HepG2 (cell line): Measurements from ENCODE around the gene RHOT2. TPM values are rescaled to one million over a fixed set of nuclear protein-coding genes. Genes with fewer than 3 reads are reported as not detected.
A peak's percentile ranks its signal among the peaks of the same experiment; 100 is the strongest.

Experiments used
- ATAC-seq: fragments of 200-7000 bp; cut with Tn5 transposase; 3 replicates; pipeline ENCODE4 v1.9.1; 2020; ENCODE audit warnings: mild to moderate bottlenecking, moderate library complexity
- BruUV-seq: library from RNA; stranded (reverse); fragments of 400-500 nt; replicated peaks from 2 replicates; lab custom pipeline; 2021; lab: Mats Ljungman, UMichigan
- CTCF ChIA-PET: fragments of 300-600 bp; formaldehyde crosslinking; extraction: SDS; loops from one replicate; lab custom pipeline; 2021; ENCODE audit warnings: low total read pairs, inconsistent platforms, low intra/inter-chr PET ratio; lab: Yijun Ruan, JAX
- POLR2A ChIA-PET: fragments of 350-600 bp; sonication (Branson Sonifier 250); formaldehyde crosslinking; loops from one replicate; lab custom pipeline; 2020; ENCODE audit warnings: antibody characterized with exemption, inconsistent platforms; lab: Yijun Ruan, JAX
- DNase-seq: peaks from one replicate; pipeline ENCODE4 v3.0.0-alpha.2; 2015; ENCODE audit warnings: low spot score
- FAIRE-seq: peaks from 3 replicates; lab custom pipeline; 2011; peaks lifted over from hg19 to GRCh38; lab: Jason Lieb, UNC
- H2AFZ ChIP-seq: one replicate; pipeline ENCODE4 v1.6.1; 2011; ENCODE audit warnings: low read length, inconsistent platforms
- H3K27ac ChIP-seq: fragments of 300-600 bp; 3 replicates; pipeline ENCODE4 v1.8.0; 2011; ENCODE audit warnings: mixed run types, mild to moderate bottlenecking, mixed read lengths, low read length, inconsistent platforms; ENCODE audit not compliant: insufficient read depth; ENCODE audit errors: extremely low read length
- H3K27me3 ChIP-seq, 2 experiments: fragments of 200-600 bp in 1 of 2; 2 replicates in 1 of 2; 3 replicates in 1 of 2; pipeline versions ENCODE4 v1.6.0 to v1.8.0; 2011; ENCODE audit warnings: low read length in 2 of 2, mild to moderate bottlenecking in 2 of 2, moderate library complexity in 2 of 2, inconsistent platforms in 1 of 2; ENCODE audit not compliant: insufficient read depth in 2 of 2, control insufficient read depth in 1 of 2
- H3K36me3 ChIP-seq, 2 experiments: fragments of 200-600 bp in 1 of 2; replicated peaks in 1 of 2; 2 replicates in 1 of 2; 3 replicates in 1 of 2; pipeline versions ENCODE4 v1.5.1 to v1.8.0; 2011; ENCODE audit warnings: low read length in 2 of 2, inconsistent platforms in 1 of 2; ENCODE audit not compliant: insufficient read depth in 2 of 2, control insufficient read depth in 1 of 2
- H3K4me1 ChIP-seq: 2 replicates; pipeline ENCODE4 v1.5.1; 2012; ENCODE audit warnings: low read length, inconsistent platforms; ENCODE audit not compliant: insufficient read depth
- H3K4me2 ChIP-seq: 2 replicates; pipeline ENCODE4 v1.6.0; 2011; ENCODE audit warnings: low read depth, low read length, inconsistent platforms
- H3K4me3 ChIP-seq, 3 experiments: fragments of 200-600 bp in 1 of 3; sonication (generic), shearing (Covaris generic) in 1 of 3; replicated peaks in 1 of 3; 2 replicates each; pipeline ENCODE4 v1.5.1; 2011 to 2016; ENCODE audit warnings: low read length in 3 of 3, inconsistent platforms in 2 of 3, low read depth in 2 of 3, mild to moderate bottlenecking in 2 of 3, control low read depth in 1 of 3, mixed read lengths in 1 of 3; ENCODE audit not compliant: insufficient read depth in 1 of 3
- H3K79me2 ChIP-seq: one replicate; pipeline ENCODE4 v1.6.1; 2011; ENCODE audit warnings: low read length, inconsistent platforms; ENCODE audit not compliant: insufficient read depth
- H3K9ac ChIP-seq: 2 replicates; pipeline ENCODE4 v1.6.0; 2011; ENCODE audit warnings: mild to moderate bottlenecking, low read depth, low read length, inconsistent platforms; ENCODE audit not compliant: insufficient read depth
- H3K9me3 ChIP-seq: 2 replicates; pipeline ENCODE4 v1.5.1; 2012; ENCODE audit warnings: mild to moderate bottlenecking, low read length
- H4K20me1 ChIP-seq: 2 replicates; pipeline ENCODE4 v1.6.0; 2011; ENCODE audit warnings: inconsistent platforms, mild to moderate bottlenecking, low read length, moderate library complexity; ENCODE audit not compliant: insufficient read depth
- AGO2 ChIP-seq: fragments of 200-400 bp; formaldehyde crosslinking; optimal IDR thresholded peaks from 2 replicates; pipeline ENCODE3; 2017; ENCODE audit warnings: mild to moderate bottlenecking, low read depth, low read length, moderate library complexity
- POLR2A ChIP-seq, 2 experiments: IDR thresholded peaks; 2 replicates each; pipeline ENCODE4 v1.6.1; 2011; ENCODE audit warnings: low read depth in 2 of 2, low read length in 2 of 2, mild to moderate bottlenecking in 1 of 2, moderate library complexity in 1 of 2; ENCODE audit not compliant: insufficient read depth in 1 of 2
- RBFOX2 ChIP-seq: fragments of 200-400 bp; formaldehyde crosslinking; IDR thresholded peaks from 2 replicates; pipeline ENCODE4 v1.6.1; 2017; ENCODE audit warnings: low read depth, mild to moderate bottlenecking, low read length
- RFX1 ChIP-seq: fragments of 450-650 bp; IDR thresholded peaks from 2 replicates; pipeline ENCODE4 v1.6.1; 2017
- SMAD1 ChIP-seq: sonication (generic); formaldehyde crosslinking; IDR thresholded peaks from 2 replicates; pipeline ENCODE4 v1.4.0; 2020; ENCODE audit warnings: missing genetic modification reagents, low read depth, mild to moderate bottlenecking, borderline replicate concordance
- TAF1 ChIP-seq: sonication (generic); formaldehyde crosslinking; IDR thresholded peaks from 2 replicates; pipeline ENCODE4 v1.4.0; 2020; ENCODE audit warnings: missing genetic modification reagents
- ZC3H13 ChIP-seq: sonication (generic); formaldehyde crosslinking; IDR thresholded peaks from 2 replicates; pipeline ENCODE4 v1.8.1; 2023; ENCODE audit warnings: mild to moderate bottlenecking, missing genetic modification reagents, moderate library complexity
- ZNF33A ChIP-seq: sonication (generic); formaldehyde crosslinking; IDR thresholded peaks from 2 replicates; pipeline ENCODE4 v1.5.1; 2020; ENCODE audit warnings: missing genetic modification reagents, mild to moderate bottlenecking, moderate library complexity, borderline replicate concordance
- ZNF577 ChIP-seq: sonication (generic); formaldehyde crosslinking; IDR thresholded peaks from 2 replicates; pipeline ENCODE4 v1.4.0; 2020; ENCODE audit warnings: mild to moderate bottlenecking, low read depth, missing genetic modification reagents, borderline replicate concordance
- WGBS: methylation state at CpG from one replicate; pipeline ENCODE4 v1.1.6; 2017; ENCODE audit warnings: low lambda C conversion rate; 5-methylcytosine and 5-hydroxymethylcytosine counted together
- in situ Hi-C: cut with HindIII; loops from 2 replicates; pipeline ENCODE4 v1.10.0; 2017; ENCODE audit warnings: low pct_unique_long_range_greater_than_20kb; ENCODE audit not compliant: extremely low pct_ligation_motif_present
- intact Hi-C: fragments of 100-400 bp; cut with micrococcal nuclease; formaldehyde crosslinking; loops from one replicate; pipeline ENCODE4 v1.10.0; 2022; ENCODE audit not compliant: unreplicated experiment
- polyA plus RNA-seq, 8 experiments: library from polyadenylated mRNA; depleted of rRNA in 3 of 8; stranded (reverse) in 7 of 8; unstranded in 1 of 8; fragments of >200 nt; fragmentation: Illumina TruSeq in 4 of 8; extraction: Trizol in 4 of 8; gene quantifications; 2 replicates each; pipeline versions ENCODE4 v1.2.1 to v1.2.3, GENCODE V29; 2011 to 2016; ENCODE audit warnings: low read depth in 4 of 8, missing spikeins in 1 of 8, mixed read lengths in 1 of 8; ENCODE audit not compliant: insufficient read depth in 1 of 8
- total RNA-seq, 5 experiments: library from RNA; depleted of rRNA; stranded (reverse); fragments of >200 nt; fragmentation: Illumina TruSeq; extraction: Trizol; gene quantifications; 2 replicates each; pipeline ENCODE4 v1.2.3, GENCODE V29; 2016; ENCODE audit warnings: low read depth in 1 of 5
- TF ChIP-seq, protein P1 (sequence below): sonication (generic); formaldehyde crosslinking; IDR thresholded peaks from 2 replicates; pipeline ENCODE4 v1.5.0; 2020; ENCODE audit warnings: mild to moderate bottlenecking, missing genetic modification reagents, borderline replicate concordance
- TF ChIP-seq, protein P2 (sequence below): sonication (generic); formaldehyde crosslinking; IDR thresholded peaks from 2 replicates; pipeline ENCODE4 v1.9.0; 2022; ENCODE audit warnings: missing genetic modification reagents, mild to moderate bottlenecking, borderline replicate concordance

RHOT2 gene
- total and polyA plus RNA-seq, 2 of the 13 experiments (the other 11 are each of a cell fraction or from before 2014, with no cell fraction given): 63.6 to 76.9 TPM

DNA sequence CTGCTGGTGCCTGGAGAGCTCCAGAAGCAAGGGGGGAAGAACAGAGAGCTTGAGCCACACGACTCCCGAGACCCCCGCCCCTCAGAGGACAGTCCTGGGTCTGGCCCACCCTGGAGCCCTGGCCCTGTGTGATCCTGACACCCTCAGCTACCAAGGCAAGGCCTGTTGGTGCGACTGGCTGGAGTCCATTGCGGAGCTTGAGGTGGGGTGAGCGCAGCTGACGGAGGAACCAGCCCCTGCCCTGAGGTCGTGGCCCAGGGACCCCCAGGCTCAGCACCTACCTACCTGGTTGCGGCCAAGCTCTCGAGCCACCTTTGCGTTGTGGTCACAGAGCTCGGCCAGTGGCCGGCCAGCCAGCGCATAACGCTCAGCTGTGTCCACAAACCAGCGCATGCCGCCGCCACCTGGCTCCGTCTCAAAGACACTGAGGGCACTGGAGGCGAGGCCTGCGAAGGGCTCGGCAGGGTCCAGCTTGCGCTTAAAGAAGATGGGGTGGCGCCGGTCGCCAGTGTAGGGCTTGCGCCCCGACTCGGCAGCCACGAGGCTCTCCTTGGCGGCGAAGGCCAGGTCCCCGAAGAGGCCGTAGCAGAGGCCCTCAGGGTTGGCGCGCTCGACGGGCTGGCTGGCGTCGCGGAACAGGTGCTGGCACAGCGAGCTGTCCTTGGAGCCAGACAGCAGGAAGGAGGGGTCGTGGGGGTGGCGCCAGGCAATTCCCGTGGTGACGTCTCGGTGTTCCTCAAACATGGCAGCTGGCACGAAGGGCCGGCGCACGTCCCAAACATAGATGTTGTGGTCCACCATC lies 18.7 kb downstream of the RHOT2 start:
- H3K4me2 ChIP-seq: no peak overlapping the region
- H3K36me3 ChIP-seq: peaks cover 10 to 17% of the 10 kb centered on the region in 2 experiments; a peak in 4 of 5 replicates
- DNase-seq (no peak), FAIRE-seq (no peak), ATAC-seq (no peak)
- ChIA-PET CTCF (interaction anchor here (1.1 to 1.5 kb wide), 2 partner anchors 19 to 76 kb away, joined by 3 to 4 read pairs; partner anchors contain the start of gene RHOT2), POLR2A (interaction anchor here (1.2 kb wide), 1 partner anchor 34 kb away, joined by 3 read pairs; the partner anchor contains the start of gene ANTKMT)
- H3K27me3 ChIP-seq: no peaks in the 10 kb centered on the region; a peak in 1 of 5 replicates
- in situ Hi-C loops: no loop called here
- H3K4me3 ChIP-seq: no peak overlapping the region
- peak; percentile 62 for TF ChIP-seq RBFOX2
- no peak for TF ChIP-seq RFX1
- TF ChIP-seq TAF1 (CRISPR knock-in tag): no peak
- TF ChIP-seq, protein P1, sequence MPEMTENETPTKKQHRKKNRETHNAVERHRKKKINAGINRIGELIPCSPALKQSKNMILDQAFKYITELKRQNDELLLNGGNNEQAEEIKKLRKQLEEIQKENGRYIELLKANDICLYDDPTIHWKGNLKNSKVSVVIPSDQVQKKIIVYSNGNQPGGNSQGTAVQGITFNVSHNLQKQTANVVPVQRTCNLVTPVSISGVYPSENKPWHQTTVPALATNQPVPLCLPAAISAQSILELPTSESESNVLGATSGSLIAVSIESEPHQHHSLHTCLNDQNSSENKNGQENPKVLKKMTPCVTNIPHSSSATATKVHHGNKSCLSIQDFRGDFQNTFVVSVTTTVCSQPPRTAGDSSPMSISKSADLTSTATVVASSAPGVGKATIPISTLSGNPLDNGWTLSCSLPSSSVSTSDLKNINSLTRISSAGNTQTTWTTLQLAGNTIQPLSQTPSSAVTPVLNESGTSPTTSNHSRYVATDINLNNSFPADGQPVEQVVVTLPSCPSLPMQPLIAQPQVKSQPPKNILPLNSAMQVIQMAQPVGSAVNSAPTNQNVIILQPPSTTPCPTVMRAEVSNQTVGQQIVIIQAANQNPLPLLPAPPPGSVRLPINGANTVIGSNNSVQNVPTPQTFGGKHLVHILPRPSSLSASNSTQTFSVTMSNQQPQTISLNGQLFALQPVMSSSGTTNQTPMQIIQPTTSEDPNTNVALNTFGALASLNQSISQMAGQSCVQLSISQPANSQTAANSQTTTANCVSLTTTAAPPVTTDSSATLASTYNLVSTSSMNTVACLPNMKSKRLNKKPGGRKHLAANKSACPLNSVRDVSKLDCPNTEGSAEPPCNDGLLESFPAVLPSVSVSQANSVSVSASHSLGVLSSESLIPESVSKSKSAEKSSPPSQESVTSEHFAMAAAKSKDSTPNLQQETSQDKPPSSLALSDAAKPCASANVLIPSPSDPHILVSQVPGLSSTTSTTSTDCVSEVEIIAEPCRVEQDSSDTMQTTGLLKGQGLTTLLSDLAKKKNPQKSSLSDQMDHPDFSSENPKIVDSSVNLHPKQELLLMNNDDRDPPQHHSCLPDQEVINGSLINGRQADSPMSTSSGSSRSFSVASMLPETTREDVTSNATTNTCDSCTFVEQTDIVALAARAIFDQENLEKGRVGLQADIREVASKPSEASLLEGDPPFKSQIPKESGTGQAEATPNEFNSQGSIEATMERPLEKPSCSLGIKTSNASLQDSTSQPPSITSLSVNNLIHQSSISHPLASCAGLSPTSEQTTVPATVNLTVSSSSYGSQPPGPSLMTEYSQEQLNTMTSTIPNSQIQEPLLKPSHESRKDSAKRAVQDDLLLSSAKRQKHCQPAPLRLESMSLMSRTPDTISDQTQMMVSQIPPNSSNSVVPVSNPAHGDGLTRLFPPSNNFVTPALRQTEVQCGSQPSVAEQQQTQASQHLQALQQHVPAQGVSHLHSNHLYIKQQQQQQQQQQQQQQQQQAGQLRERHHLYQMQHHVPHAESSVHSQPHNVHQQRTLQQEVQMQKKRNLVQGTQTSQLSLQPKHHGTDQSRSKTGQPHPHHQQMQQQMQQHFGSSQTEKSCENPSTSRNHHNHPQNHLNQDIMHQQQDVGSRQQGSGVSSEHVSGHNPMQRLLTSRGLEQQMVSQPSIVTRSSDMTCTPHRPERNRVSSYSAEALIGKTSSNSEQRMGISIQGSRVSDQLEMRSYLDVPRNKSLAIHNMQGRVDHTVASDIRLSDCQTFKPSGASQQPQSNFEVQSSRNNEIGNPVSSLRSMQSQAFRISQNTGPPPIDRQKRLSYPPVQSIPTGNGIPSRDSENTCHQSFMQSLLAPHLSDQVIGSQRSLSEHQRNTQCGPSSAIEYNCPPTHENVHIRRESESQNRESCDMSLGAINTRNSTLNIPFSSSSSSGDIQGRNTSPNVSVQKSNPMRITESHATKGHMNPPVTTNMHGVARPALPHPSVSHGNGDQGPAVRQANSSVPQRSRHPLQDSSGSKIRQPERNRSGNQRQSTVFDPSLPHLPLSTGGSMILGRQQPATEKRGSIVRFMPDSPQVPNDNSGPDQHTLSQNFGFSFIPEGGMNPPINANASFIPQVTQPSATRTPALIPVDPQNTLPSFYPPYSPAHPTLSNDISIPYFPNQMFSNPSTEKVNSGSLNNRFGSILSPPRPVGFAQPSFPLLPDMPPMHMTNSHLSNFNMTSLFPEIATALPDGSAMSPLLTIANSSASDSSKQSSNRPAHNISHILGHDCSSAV (CRISPR knock-in tag): no peak
- 0 out of 4 replicates have a peak, but pooled peaks of 1 of the 2 experiments have one; percentile 13 for TF ChIP-seq POLR2A (IDR thresholded peaks at IDR 0.05; ENCODE audit: insufficient read depth in 1 of 2, low read depth in 2 of 2, low read length in 2 of 2)
- peak; percentile 26; the same call in 1 of the 2 replicates for TF ChIP-seq ZC3H13 (CRISPR knock-in tag)
- TF ChIP-seq AGO2: peak; percentile 82
- no peak for TF ChIP-seq SMAD1 (CRISPR knock-in tag)
- no peak for TF ChIP-seq ZNF577 (CRISPR knock-in tag)
- TF ChIP-seq ZNF33A (CRISPR knock-in tag): no peak
- TF ChIP-seq, protein P2, sequence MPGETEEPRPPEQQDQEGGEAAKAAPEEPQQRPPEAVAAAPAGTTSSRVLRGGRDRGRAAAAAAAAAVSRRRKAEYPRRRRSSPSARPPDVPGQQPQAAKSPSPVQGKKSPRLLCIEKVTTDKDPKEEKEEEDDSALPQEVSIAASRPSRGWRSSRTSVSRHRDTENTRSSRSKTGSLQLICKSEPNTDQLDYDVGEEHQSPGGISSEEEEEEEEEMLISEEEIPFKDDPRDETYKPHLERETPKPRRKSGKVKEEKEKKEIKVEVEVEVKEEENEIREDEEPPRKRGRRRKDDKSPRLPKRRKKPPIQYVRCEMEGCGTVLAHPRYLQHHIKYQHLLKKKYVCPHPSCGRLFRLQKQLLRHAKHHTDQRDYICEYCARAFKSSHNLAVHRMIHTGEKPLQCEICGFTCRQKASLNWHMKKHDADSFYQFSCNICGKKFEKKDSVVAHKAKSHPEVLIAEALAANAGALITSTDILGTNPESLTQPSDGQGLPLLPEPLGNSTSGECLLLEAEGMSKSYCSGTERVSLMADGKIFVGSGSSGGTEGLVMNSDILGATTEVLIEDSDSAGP (CRISPR knock-in tag): 0 out of 2 replicates have a peak, but pooled peaks have one; percentile 42
- no peak overlapping the region for H2AFZ ChIP-seq
- no TSS peak for BruUV-seq
- intact Hi-C loops: no loop called here
- H3K27ac ChIP-seq: no peak overlapping the region
- H4K20me1 ChIP-seq: no peaks in the 10 kb centered on the region
- no peaks in the 10 kb centered on the region for H3K9me3 ChIP-seq
- WGBS: over 99% methylated on average over 28 of the region's 51 CpGs
- no peak overlapping the region for H3K9ac ChIP-seq
- peaks cover 25% of the 10 kb centered on the region for H3K4me1 ChIP-seq
- peaks cover 8% of the 10 kb centered on the region for H3K79me2 ChIP-seq
